C4-2B (cell line): ENCODE data around the gene OXSR1.

Source experiments
- CTCF ChIP-seq: fragments of 450-650 bp; conservative IDR thresholded peaks from 2 replicates; pipeline ENCODE4 v1.5.1; 2017; ENCODE audit warnings: mild to moderate bottlenecking
- ZFX ChIP-seq: fragments of 450-650 bp; IDR thresholded peaks from 2 replicates; pipeline ENCODE4 v1.6.1; 2017

- TF ChIP-seq CTCF (no peak), ZFX (no peak)
Measured at GRCh38 chr3:38224357-38224756, 59.0 kb downstream of the OXSR1 start.
